Activated CD4-positive, CD25-positive, alpha-beta regulatory T cell treated with anti-CD3 and anti-CD28 coated beads, Interleukin-2, amount 50 U/mL, for 16 hours (primary cell): Measurements from ENCODE around the gene ACACB.

ENCODE experiments used
- DNase-seq: peaks from one replicate; pipeline ENCODE4 v3.0.0-alpha.2; 2020; ENCODE audit warnings: low read depth, low spot score

Gene ACACB

GRCh38 chr12:109253913-109254544 is 137.6 kb downstream of the ACACB start:
- DNase-seq, result no peak

DNA sequence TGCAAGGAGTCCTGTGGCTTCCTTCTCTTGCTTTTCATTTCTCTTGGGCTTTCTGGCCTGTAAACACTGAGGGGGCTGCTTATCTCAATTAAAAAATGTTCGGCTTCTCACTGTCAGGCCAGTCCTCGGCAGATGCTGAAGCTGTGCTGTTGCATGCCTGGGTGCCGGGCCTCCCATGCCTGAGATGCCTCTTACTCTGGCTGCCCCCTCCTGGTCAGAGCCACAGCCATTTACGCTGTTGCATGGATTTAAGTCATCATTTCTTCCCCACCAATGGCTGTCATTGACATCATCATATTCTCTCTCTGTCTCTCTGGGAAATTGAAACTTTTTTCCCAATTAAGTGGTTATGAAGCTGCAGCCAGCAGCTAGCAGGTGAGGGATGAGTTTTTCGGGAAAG is 139.0 kb downstream of the ACACB start:
- DNase-seq, result no peak

- no peak for DNase-seq
Observed at GRCh38 chr12:109256011-109256410, 139.6 kb downstream of the ACACB start.

DNA sequence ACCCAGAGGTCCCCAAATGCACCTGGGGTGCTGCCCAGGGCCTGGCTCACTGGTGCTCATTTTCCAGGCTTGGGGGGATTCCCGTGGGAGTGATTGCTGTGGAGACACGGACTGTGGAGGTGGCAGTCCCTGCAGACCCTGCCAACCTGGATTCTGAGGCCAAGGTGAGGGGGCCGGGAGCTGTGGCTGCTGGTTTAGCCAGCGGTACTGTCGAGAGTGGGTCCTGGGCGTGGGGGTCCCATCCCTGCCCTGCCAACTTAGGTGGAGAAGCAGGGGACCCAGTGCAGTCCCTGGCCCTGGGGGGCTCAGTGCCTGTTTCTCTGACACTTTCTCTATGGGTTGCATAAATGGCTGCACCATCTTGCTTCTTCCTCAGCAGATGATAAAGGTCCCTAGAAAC is 141.8 kb downstream of the ACACB start:
- DNase-seq, result no peak

DNA sequence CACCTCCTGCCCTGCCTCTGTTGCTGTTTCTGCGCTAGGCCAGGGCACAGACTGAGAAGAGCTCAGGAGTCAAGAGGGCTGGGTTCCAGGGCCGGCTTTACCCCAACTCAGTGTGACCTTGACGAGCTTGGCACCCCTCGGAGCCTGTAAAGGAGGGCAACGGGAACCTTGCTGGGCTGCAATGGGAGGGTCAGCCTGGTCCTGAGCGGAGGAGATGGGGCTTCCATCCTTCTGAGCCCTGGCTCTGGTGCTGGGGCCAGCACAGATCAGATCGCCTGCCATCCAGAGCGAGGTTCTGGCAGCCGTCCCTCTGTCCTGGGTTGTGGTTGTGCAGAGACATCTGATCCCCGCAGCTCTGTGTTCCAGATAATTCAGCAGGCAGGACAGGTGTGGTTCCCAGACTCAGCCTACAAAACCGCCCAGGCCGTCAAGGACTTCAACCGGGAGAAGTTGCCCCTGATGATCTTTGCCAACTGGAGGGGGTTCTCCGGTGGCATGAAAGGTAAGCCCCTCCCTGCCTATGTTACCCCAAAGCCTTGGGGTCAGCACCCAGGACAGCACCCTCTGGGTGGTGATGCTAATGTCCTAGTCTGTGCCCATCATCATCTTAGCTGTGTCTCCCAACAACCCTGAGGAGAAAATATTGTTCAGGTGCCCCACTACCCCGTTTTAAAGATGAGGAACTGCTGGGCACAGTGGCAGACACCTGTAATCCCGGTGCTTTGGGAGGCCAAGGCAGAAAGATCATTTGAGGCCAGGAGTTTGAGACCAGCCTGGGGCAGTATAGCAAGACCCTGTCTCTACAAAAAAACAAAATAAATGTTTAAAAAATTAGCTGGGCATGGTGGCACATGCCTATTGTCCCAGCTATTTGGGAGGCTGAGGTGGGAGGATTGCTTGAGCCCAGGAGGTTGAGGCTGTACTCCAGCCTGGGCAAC is 142.5 kb downstream of the ACACB start:
- DNase-seq, result no peak

- DNase-seq, result no peak
Observed at GRCh38 chr12:109259545-109259895, 143.1 kb downstream of the ACACB start.

DNA sequence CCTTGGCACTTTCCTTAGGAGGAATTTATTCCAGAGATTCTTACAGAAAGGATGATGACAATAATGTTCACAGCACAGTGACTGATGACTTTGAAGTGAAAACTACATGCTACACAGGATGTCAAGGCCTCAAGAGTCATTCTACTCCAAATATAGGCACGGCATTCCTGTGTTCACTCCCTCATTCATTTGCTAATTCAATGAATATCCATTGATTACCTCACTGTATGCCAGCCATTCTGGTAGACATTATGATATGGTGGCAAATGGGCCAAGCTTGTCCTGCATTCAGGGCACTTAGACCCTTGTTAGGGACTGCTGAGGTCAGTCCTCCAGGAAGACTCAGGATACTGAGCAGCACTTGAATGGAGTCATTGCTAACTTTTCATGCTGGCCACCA is 144.7 kb downstream of the ACACB start:
- DNase-seq, result no peak

DNA sequence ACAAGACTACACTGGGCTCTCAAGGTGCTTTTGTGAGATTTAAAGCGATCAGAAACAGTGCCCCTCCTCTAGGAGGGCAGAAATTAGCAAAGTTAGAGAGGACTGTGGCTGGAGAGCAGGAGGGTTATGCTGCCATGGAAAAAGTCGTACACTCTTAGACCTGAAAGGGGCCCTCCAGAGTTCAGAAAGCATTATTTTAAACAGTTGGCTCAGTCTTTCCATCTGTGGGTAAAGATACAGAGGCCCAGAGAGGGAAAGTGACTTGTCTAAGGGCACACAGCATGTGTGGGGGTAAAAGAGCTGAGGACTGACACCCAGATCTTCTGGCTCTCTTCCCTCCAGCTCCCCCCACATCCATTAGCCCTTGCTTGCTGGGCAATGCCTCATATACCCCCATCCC is 145.6 kb downstream of the ACACB start:
- DNase-seq, result no peak

DNA sequence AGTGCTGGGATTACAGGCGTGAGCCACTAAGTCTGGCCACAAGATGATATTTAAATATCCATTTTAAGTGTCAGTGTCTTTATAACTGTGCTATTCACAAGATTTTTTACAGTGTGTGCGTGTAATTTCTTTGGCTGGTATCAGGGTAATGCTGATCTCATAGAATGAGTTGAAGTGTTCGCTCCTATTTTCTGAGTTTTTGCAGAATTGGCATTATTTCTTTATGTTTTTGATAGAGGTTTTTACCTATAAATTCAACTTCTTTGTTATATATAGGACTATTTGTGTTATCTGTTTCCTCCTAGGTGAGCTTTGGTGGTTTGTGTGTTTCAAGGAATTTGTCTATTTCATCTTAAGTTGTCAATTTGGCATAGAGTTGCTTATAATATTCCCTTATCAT is 147.1 kb downstream of the ACACB start:
- no peak for DNase-seq

- DNase-seq, result no peak
Observed at GRCh38 chr12:109264095-109264942, 147.9 kb downstream of the ACACB start.

DNA sequence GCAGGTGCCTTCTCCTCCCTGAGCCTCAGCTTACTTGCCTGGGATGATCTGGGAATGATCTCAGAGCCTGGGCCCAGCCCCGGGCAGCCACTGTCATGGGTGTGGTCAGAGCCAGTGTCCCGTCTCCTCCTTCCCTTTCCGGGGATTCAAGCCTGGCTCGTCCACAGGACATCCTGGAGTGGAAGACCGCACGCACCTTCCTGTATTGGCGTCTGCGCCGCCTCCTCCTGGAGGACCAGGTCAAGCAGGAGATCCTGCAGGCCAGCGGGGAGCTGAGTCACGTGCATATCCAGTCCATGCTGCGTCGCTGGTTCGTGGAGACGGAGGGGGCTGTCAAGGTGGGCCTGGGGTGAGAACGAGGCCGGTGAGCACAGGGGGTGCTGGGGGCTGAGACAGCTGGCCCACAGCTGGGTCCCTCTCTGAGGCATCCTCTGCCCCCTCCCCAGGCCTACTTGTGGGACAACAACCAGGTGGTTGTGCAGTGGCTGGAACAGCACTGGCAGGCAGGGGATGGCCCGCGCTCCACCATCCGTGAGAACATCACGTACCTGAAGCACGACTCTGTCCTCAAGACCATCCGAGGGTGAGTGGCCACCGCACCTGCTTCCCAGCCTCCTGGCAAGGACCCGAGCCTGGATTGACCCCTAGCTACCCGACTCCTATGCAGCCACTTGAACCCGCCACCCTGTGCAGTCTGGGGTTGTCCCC is 148.7 kb downstream of the ACACB start:
- no peak for DNase-seq

DNA sequence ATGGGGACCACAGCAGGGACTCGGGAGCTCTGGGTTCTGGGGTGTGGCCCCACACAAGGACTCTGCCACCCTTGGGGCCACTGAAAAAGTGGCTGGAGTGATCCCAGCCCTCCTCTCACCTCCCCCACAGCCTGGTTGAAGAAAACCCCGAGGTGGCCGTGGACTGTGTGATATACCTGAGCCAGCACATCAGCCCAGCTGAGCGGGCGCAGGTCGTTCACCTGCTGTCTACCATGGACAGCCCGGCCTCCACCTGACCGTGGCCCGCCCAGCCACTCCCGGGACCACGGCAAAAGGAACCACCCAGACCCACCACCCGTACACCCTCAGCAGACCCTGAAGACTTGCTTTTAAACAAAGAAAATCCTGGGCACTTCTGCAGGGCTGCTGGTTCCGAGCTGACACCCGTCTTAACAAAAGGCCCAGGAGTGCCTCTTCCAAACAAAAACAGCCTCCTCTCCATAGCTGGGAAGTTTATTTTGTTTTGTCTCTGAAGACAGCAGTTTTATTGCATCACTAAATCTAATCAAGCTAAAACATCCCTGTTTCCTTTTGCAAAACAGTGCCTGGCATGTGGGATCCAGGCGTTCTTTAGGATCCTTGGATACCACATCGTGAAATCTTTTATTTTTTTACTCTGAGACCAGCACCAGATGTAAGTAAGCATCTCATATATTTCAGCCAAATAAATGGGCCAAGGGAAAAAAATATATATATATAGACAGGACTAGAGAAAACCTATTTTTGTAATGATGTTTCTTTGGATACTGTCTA is 149.9 kb downstream of the ACACB start:
- no peak for DNase-seq

- DNase-seq, result no peak
Observed at GRCh38 chr12:109267361-109267760, 151.0 kb downstream of the ACACB start.

- no peak for DNase-seq
Observed at GRCh38 chr12:109268896-109269295, 152.5 kb downstream of the ACACB start.

DNA sequence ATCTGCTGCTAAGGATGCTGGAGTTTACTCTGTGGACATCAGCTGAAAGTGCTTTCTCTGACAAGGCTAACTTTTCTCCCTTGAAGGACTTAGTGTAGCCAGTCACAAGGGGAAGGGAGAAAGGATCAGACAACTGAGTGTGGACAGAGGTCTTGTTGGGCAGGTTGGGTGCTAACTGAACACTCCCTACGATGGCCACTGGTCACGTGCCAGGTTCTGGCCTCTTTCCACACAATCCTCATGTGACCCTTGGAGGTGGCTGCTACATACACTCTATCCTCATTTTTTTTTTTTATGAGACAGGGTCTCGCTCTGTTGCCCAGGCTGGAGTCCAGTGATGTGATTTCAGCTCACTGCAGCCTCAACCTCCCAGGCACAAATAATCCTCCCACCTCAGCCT is 153.0 kb downstream of the ACACB start:
- DNase-seq, result no peak

DNA sequence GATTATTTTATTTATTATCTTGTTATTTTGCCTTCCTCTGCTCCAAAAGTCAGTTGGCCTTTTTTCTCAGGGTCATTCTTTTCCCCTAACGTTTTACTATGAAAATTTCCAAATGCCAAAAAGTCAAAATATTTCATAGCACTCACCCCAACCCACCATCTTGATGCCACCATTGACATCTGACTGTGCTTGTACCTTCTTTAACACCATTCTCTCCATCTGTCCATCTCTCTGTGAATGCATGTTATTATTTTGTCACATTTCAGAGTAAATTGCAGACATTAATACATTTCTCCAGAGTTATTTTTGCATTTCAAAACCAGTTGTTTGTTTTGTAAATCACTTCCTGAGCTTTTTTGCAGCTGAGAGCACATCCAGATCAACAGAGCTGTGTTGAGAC is 154.1 kb downstream of the ACACB start:
- no peak for DNase-seq

DNA sequence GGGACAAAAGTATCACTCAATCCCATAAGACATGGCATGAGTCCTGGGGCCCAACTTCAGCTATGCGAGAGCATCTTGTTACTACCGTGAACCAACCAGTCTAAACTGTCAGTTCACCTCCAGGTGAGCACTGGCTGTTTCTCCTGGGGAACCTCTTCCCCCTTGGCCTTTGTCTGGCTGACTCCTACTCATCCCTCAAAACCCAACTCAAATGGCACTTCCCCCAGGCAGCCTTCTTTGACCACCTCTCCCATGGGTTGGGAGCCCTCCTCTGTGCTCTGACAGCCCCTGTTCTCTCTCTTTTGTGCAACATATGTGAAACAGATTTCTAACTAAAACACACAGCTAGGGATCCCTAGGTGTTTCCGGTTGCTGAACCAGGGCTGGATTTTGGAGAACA is 155.0 kb downstream of the ACACB start:
- no peak for DNase-seq

- DNase-seq, result no peak
Observed at GRCh38 chr12:109273354-109273753, 157.0 kb downstream of the ACACB start.

GRCh38 chr12:109274381-109274780 is 158.0 kb downstream of the ACACB start:
- DNase-seq, result no peak

- no peak for DNase-seq
Observed at GRCh38 chr12:109275173-109275572, 158.8 kb downstream of the ACACB start.

GRCh38 chr12:109276160-109276559 is 159.8 kb downstream of the ACACB start:
- DNase-seq, result no peak
